Fibroblast of mammary gland (primary cell): ENCODE data around the gene SLC6A4.

ENCODE experiments used
- DNase-seq: peaks from one replicate; pipeline ENCODE4 v3.0.0-alpha.2; 2010; ENCODE audit warnings: low read depth
- H3K4me3 ChIP-seq: 2 replicates; pipeline ENCODE4 v1.5.1; 2011; ENCODE audit warnings: low read depth, mild to moderate bottlenecking, low read length, moderate library complexity; ENCODE audit not compliant: control insufficient read depth
- CTCF ChIP-seq: conservative IDR thresholded peaks from 2 replicates; pipeline ENCODE4 v1.5.1; 2011; ENCODE audit warnings: low read depth, low read length, inconsistent platforms; ENCODE audit not compliant: control insufficient read depth, insufficient read depth

SLC6A4 gene

GRCh38 chr17:30161601-30162000, 73.9 kb downstream of the SLC6A4 start:
- DNase-seq = no peak

GRCh38 chr17:30160419-30161172, 74.9 kb downstream of the SLC6A4 start:
- TF ChIP-seq CTCF = no peak
- no peak overlapping the region for H3K4me3 ChIP-seq
- no peak for DNase-seq

More at GRCh38 chr17:30161601-30162000, 73.9 kb downstream of the SLC6A4 start:
- H3K4me3 ChIP-seq = no peak overlapping the region
- no peak for TF ChIP-seq CTCF

GRCh38 chr17:30158896-30159625, 76.4 kb downstream of the SLC6A4 start:
- no peak overlapping the region for H3K4me3 ChIP-seq
- no peak for DNase-seq
- TF ChIP-seq CTCF = no peak

GRCh38 chr17:30155389-30155788, 80.1 kb downstream of the SLC6A4 start:
- no peak overlapping the region for H3K4me3 ChIP-seq
- TF ChIP-seq CTCF = no peak
- no peak for DNase-seq

GRCh38 chr17:30153463-30153862, 82.0 kb downstream of the SLC6A4 start:
- no peak overlapping the region for H3K4me3 ChIP-seq
- DNase-seq = no peak
- no peak for TF ChIP-seq CTCF

- no peak overlapping the region for H3K4me3 ChIP-seq
- no peak for DNase-seq
- TF ChIP-seq CTCF = no peak
Observed at GRCh38 chr17:30151471-30151870, 84.0 kb downstream of the SLC6A4 start.
